GM12878 (cell line): ENCODE results near the gene ZFAND2B. TPM values are rescaled to one million over a fixed set of nuclear protein-coding genes. Genes with fewer than 3 reads are reported as not detected.

ENCODE experiments used
- ATAC-seq: fragments of 200-7000 bp; cut with Tn5 transposase; 3 replicates; pipeline ENCODE4 v1.9.1; 2020; ENCODE audit warnings: mild to moderate bottlenecking, moderate library complexity
- BruUV-seq: library from RNA; stranded (reverse); fragments of 400-500 nt; replicated peaks from 2 replicates; lab custom pipeline; 2021; lab: Mats Ljungman, UMichigan
- CTCF ChIA-PET: fragments of 300-600 bp; sonication (Branson Sonifier 250); formaldehyde crosslinking; extraction: SDS; loops from one replicate; lab custom pipeline; 2021; ENCODE audit warnings: inconsistent platforms; lab: Yijun Ruan, JAX
- POLR2A ChIA-PET: fragments of 350-600 bp; formaldehyde crosslinking; extraction: SDS; loops from one replicate; lab custom pipeline; 2021; ENCODE audit warnings: inconsistent platforms; lab: Charles Lee
- RAD21 ChIA-PET: fragments of 300-600 bp; sonication (Branson Sonifier 250); formaldehyde crosslinking; loops from one replicate; lab custom pipeline; 2023; ENCODE audit warnings: antibody characterized with exemption; ENCODE audit not compliant: unreplicated experiment; lab: Charles Lee
- SMC1A ChIA-PET: fragments of 300-600 bp; sonication (Branson Sonifier 250); formaldehyde crosslinking; loops from one replicate; lab custom pipeline; 2023; ENCODE audit not compliant: unreplicated experiment, uncharacterized antibody; lab: Charles Lee
- DNase-seq: peaks from one replicate; pipeline ENCODE4 v3.0.0-alpha.2; 2011; ENCODE audit warnings: low read depth, low spot score
- FAIRE-seq: peaks from 3 replicates; lab custom pipeline; 2011; peaks lifted over from hg19 to GRCh38; lab: Jason Lieb, UNC
- H2AFZ ChIP-seq: 2 replicates; pipeline ENCODE4 v1.6.0; 2011; ENCODE audit warnings: low read depth, low read length, control low read depth; ENCODE audit not compliant: control insufficient read depth
- H3K27ac ChIP-seq: 2 replicates; pipeline ENCODE4 v1.5.1; 2011; ENCODE audit warnings: control low read depth; ENCODE audit not compliant: control insufficient read depth, insufficient read depth
- H3K27me3 ChIP-seq, 2 experiments: replicated peaks in 1 of 2; 2 replicates each; pipeline versions ENCODE4 v1.6.0 to v1.6.1; 2011; ENCODE audit warnings: low read length in 1 of 2; ENCODE audit not compliant: control insufficient read depth in 2 of 2, insufficient read depth in 2 of 2
- H3K36me3 ChIP-seq, 2 experiments: 2 replicates each; pipeline ENCODE4 v1.5.1; 2011; ENCODE audit warnings: low read length in 1 of 2; ENCODE audit not compliant: control insufficient read depth in 2 of 2, insufficient read depth in 2 of 2
- H3K4me1 ChIP-seq: 2 replicates; pipeline ENCODE4 v1.6.1; 2011; ENCODE audit warnings: mild to moderate bottlenecking, low read length, moderate library complexity, mixed read lengths; ENCODE audit not compliant: control insufficient read depth, insufficient read depth
- H3K4me2 ChIP-seq: 2 replicates; pipeline ENCODE4 v1.6.0; 2011; ENCODE audit warnings: control low read depth; ENCODE audit not compliant: control insufficient read depth, insufficient read depth
- H3K4me3 ChIP-seq: fragments of 200-600 bp; sonication (generic); 2 replicates; pipeline ENCODE4 v1.5.1; 2016
- H3K79me2 ChIP-seq: 2 replicates; pipeline ENCODE4 v1.6.0; 2011; ENCODE audit warnings: low read length; ENCODE audit not compliant: control insufficient read depth, insufficient read depth
- H3K9ac ChIP-seq: 2 replicates; pipeline ENCODE4 v1.8.0; 2011; ENCODE audit warnings: low read length, control low read depth, mixed read lengths; ENCODE audit not compliant: control insufficient read depth, insufficient read depth
- H3K9me3 ChIP-seq: replicated peaks from 3 replicates; pipeline ENCODE4 v1.5.1; 2011; ENCODE audit warnings: mild to moderate bottlenecking, low read length; ENCODE audit not compliant: control insufficient read depth, insufficient read depth
- H4K20me1 ChIP-seq: 2 replicates; pipeline ENCODE4 v1.6.0; 2011; ENCODE audit not compliant: control insufficient read depth, insufficient read depth
- BHLHE40 ChIP-seq, 2 experiments: fragments of 450-650 bp in 1 of 2; IDR thresholded peaks; 2 replicates each; pipeline ENCODE4 v1.6.1; 2011 to 2017; ENCODE audit warnings: low read depth in 2 of 2, borderline replicate concordance in 1 of 2, improper control_type of control experiment in 1 of 2, low read length in 1 of 2, mild to moderate bottlenecking in 1 of 2
- CREB1 ChIP-seq: IDR thresholded peaks from 2 replicates; pipeline ENCODE4 v1.6.1; 2012; ENCODE audit warnings: low read depth, mild to moderate bottlenecking, inconsistent platforms
- ELK1 ChIP-seq: IDR thresholded peaks from 2 replicates; pipeline ENCODE4 v1.6.1; 2012; ENCODE audit warnings: low read depth, low read length, improper control_type of control experiment
- HCFC1 ChIP-seq: fragments of 150-350 bp; IDR thresholded peaks from 2 replicates; pipeline ENCODE4 v1.6.1; 2014; ENCODE audit warnings: low read length
- HDAC2 ChIP-seq: fragments of 200-600 bp; sonication (generic); IDR thresholded peaks from 2 replicates; pipeline ENCODE4 v1.6.1; 2017
- HDAC6 ChIP-seq: fragments of 200-600 bp; sonication (generic); IDR thresholded peaks from one replicate; pipeline ENCODE4 v1.8.0; 2017; ENCODE audit warnings: antibody characterized with exemption; ENCODE audit not compliant: unreplicated experiment
- NFYB ChIP-seq: IDR thresholded peaks from 2 replicates; pipeline ENCODE4 v1.6.1; 2011; ENCODE audit warnings: low read depth, mild to moderate bottlenecking, low read length, improper control_type of control experiment, moderate library complexity; ENCODE audit not compliant: insufficient read depth
- NRF1 ChIP-seq: conservative IDR thresholded peaks from 2 replicates; pipeline ENCODE4 v1.6.1; 2011; ENCODE audit warnings: mild to moderate bottlenecking, low read depth, low read length, improper control_type of control experiment
- POLR2A ChIP-seq: IDR thresholded peaks from 2 replicates; pipeline ENCODE4 v1.6.1; 2011; ENCODE audit warnings: low read depth, mild to moderate bottlenecking, low read length
- RB1 ChIP-seq: fragments of 450-650 bp; formaldehyde crosslinking; IDR thresholded peaks from 2 replicates; pipeline ENCODE4 v1.6.1; 2017; ENCODE audit warnings: mild to moderate bottlenecking, borderline replicate concordance
- SMAD1 ChIP-seq: fragments of 450-650 bp; IDR thresholded peaks from 2 replicates; pipeline ENCODE4 v1.6.1; 2018; ENCODE audit warnings: mild to moderate bottlenecking, low read depth; ENCODE audit not compliant: partially characterized antibody
- SREBF2 ChIP-seq: IDR thresholded peaks from 2 replicates; pipeline ENCODE4 v1.6.1; 2012; ENCODE audit warnings: mild to moderate bottlenecking, low read length
- USF1 ChIP-seq: IDR thresholded peaks from 2 replicates; pipeline ENCODE4 v1.6.1; 2011; ENCODE audit warnings: borderline replicate concordance, low read depth, mild to moderate bottlenecking, moderate library complexity, mixed read lengths, low read length; ENCODE audit not compliant: insufficient read depth; ENCODE audit errors: extremely low read length
- WGBS: methylation state at CpG from one replicate; pipeline ENCODE4 v1.1.6; 2016; ENCODE audit warnings: low lambda C conversion rate; ENCODE audit not compliant: insufficient replicate concordance, insufficient coverage; ENCODE audit errors: missing lambda C conversion rate; 5-methylcytosine and 5-hydroxymethylcytosine counted together
- in situ Hi-C: fragments of 300-500 bp; cut with MboI; formaldehyde crosslinking; loops from 9 replicates; pipeline ENCODE4 v1.14.3; 2018; ENCODE audit warnings: mixed read lengths
- intact Hi-C: fragments of 100-400 bp; cut with micrococcal nuclease; formaldehyde crosslinking; loops from one replicate; pipeline ENCODE4 v1.14.2; 2022; ENCODE audit not compliant: unreplicated experiment
- polyA plus RNA-seq, 11 experiments: library from polyadenylated mRNA; depleted of rRNA in 4 of 11; unstranded in 6 of 11; stranded (reverse) in 5 of 11; fragments of >200 nt; fragmentation: Nextera tagmentation in 4 of 11; fragmentation: Illumina TruSeq in 1 of 11; extraction: Ambion mirVana in 4 of 11; extraction: Trizol in 1 of 11; gene quantifications; 1 replicate in 1 of 11; 2 replicates in 10 of 11; pipeline versions ENCODE4 v1.2.1 to v1.2.3, GENCODE V29; 2011 to 2016; ENCODE audit warnings: inconsistent platforms in 2 of 11, missing spikeins in 2 of 11, low read depth in 1 of 11
- total RNA-seq, 4 experiments: library from RNA; depleted of rRNA in 3 of 4; stranded (reverse); fragments of >200 nt in 3 of 4; fragmentation: Illumina TruSeq in 1 of 4; extraction: Trizol in 1 of 4; gene quantifications; 2 replicates each; pipeline versions ENCODE4 v1.2.1 to v1.2.3, GENCODE V29; 2013 to 2021

ZFAND2B gene
- total and polyA plus RNA-seq, 10 of the 15 experiments (the other 5 are each of a cell fraction or from before 2014, with no cell fraction given): 5.4 to 28.1 (median 22.4) TPM

DNA sequence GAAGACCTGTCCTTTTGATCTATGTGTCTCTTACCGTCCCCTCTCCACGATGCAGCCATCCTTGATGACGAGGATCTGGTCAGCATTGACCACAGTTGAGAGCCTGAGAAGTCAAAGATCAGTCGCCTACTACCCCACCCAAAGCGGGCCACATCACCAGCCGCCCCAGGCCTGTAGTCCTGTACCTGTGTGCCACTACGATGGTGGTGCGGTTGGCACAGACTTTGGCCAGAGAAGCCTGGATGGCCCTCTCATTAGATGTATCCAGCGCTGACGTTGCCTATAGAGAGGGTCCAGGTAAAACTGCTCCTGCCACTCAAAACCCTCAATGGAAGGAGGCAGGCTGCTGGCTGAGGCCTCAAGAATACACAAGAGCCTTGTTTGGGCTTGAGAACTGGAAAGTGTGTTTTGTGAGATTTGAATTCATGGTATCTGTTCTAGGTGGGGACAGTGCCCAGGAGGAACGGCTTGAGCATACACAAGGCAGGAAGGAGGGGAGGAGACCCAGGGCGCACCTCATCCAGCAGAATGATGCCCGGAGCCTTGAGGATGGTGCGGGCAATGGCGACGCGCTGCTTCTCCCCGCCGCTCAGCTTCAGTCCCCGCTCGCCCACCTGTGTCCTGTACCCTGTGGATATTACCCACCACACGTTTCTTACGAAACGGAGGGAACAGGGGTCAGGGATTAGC is 3.8 kb downstream of the ZFAND2B start:
- Histone ChIP-seq H3K9ac (no peak overlapping the region), H4K20me1 (no peaks in the 10 kb centered on the region), H3K27me3 (no peaks in the 10 kb centered on the region), H3K4me2 (no peak overlapping the region), H3K36me3 (peaks cover 0 to 12% of the 10 kb centered on the region in 2 experiments; a peak in 3 of 4 replicates), H3K79me2 (no peaks in the 10 kb centered on the region; the same call in 1 of the 2 replicates), H2AFZ (no peak overlapping the region)
- 97% methylated on average over 24 of the region's 24 CpGs for WGBS
- no TSS peak for BruUV-seq
- DNase-seq: no peak
- ATAC-seq: no peak
- SMC1A ChIA-PET: no interaction called here
- no peak for FAIRE-seq
- in situ Hi-C loops: no loop called here
- RAD21 ChIA-PET: interaction anchor here (1.9 kb wide), 1 partner anchor 34 kb away, joined by 5 read pairs; the partner anchor contains the start of gene CNPPD1
- CTCF ChIA-PET: interaction anchor here (0.6 kb wide), 1 partner anchor 67 kb away, joined by 3 read pairs; no protein-coding TSS in a partner anchor
- TF ChIP-seq HCFC1 (no peak), RB1 (no peak), CREB1 (no peak), POLR2A (peak; percentile 25; the same call in 1 of the 2 replicates)
- TF ChIP-seq, all 136 proteins: peak for 1
- Histone ChIP-seq H3K4me3 (no peak overlapping the region), H3K9me3 (no peaks in the 10 kb centered on the region), H3K27ac (no peak overlapping the region), H3K4me1 (peaks cover 8% of the 10 kb centered on the region)
- POLR2A ChIA-PET: interaction anchor here (0.5 to 1.0 kb wide), 2 partner anchors 19 to 34 kb away, joined by 4 read pairs; partner anchors contain the start of gene CNPPD1
- intact Hi-C loops: no loop called here

- Histone ChIP-seq H3K27ac (no peak overlapping the region), H3K4me1 (peaks cover 7% of the 10 kb centered on the region), H3K27me3 (no peaks in the 10 kb centered on the region), H3K4me3 (no peak overlapping the region), H3K9ac (no peak overlapping the region), H3K4me2 (no peak overlapping the region), H2AFZ (no peak overlapping the region), H3K9me3 (no peaks in the 10 kb centered on the region), H3K79me2 (no peaks in the 10 kb centered on the region; the same call in 1 of the 2 replicates), H3K36me3 (peaks cover 0 to 12% of the 10 kb centered on the region in 2 experiments; a peak in 3 of 4 replicates), H4K20me1 (no peaks in the 10 kb centered on the region)
- no TSS peak for BruUV-seq
- FAIRE-seq (no peak), ATAC-seq (no peak), DNase-seq (no peak)
- intact Hi-C loops (loop anchor here (1.0 kb wide), 1 partner anchor 51 kb away; the partner anchor contains the start of gene NHEJ1), in situ Hi-C loops (no loop called here)
- POLR2A ChIA-PET: interaction anchor here (0.6 to 1.0 kb wide), 2 partner anchors 31 to 40 kb away, joined by 3 to 11 read pairs; no protein-coding TSS in a partner anchor
- CTCF ChIA-PET: interaction anchor here (0.6 to 2.5 kb wide), 9 partner anchors 36 to 561 kb away, joined by 3 to 20 read pairs (median 4); partner anchors contain the start of gene SLC23A3
- 88% methylated on average over 9 of the region's 9 CpGs for WGBS
- SMC1A ChIA-PET: interaction anchor here (0.8 to 1.6 kb wide), 4 partner anchors 38 to 51 kb away, joined by 3 to 6 read pairs (median 3); no protein-coding TSS in a partner anchor
- RAD21 ChIA-PET: interaction anchor here (1.2 to 1.9 kb wide), 2 partner anchors 35 to 52 kb away, joined by 5 to 10 read pairs; partner anchors contain the start of gene CNPPD1
- no peak for TF ChIP-seq NRF1
- no peak for TF ChIP-seq NFYB
- TF ChIP-seq HDAC2: no peak
- no peak for TF ChIP-seq SREBF2
- no peak for TF ChIP-seq ELK1
- TF ChIP-seq BHLHE40 (IDR thresholded peaks at IDR 0.05; ENCODE audit: borderline replicate concordance in 1 of 2, low read depth in 2 of 2, low read length in 1 of 2): no peak
- TF ChIP-seq SMAD1: no peak
- no peak for TF ChIP-seq USF1
- no peak for TF ChIP-seq HDAC6
Measured at GRCh38 chr2:219210886-219211362, 4.3 kb downstream of the ZFAND2B start.
